HCT116 (cell line): ENCODE measurements around the gene TMEM238. TPM values are rescaled to one million over a fixed set of nuclear protein-coding genes. Genes with fewer than 3 reads are reported as not detected.
A peak's percentile ranks its signal among the peaks of the same experiment; 100 is the strongest.

ENCODE experiments used
- ATAC-seq: fragments of 200-7000 bp; cut with Tn5 transposase; 2 replicates; pipeline ENCODE4 v1.9.1; 2020; ENCODE audit warnings: mild to moderate bottlenecking, moderate library complexity
- BruUV-seq: library from RNA; stranded (reverse); fragments of 400-500 nt; replicated peaks from 2 replicates; lab custom pipeline; 2021; lab: Mats Ljungman, UMichigan
- CTCF ChIA-PET: fragments of 300-600 bp; sonication (Branson Sonifier 250); formaldehyde crosslinking; loops from one replicate; lab custom pipeline; 2021; ENCODE audit warnings: antibody characterized with exemption; lab: Charles Lee
- POLR2A ChIA-PET: fragments of 300-600, 350-600 bp; sonication (Branson Sonifier 250); formaldehyde crosslinking; loops from one replicate; lab custom pipeline; 2021; ENCODE audit warnings: antibody characterized with exemption; lab: Charles Lee
- RAD21 ChIA-PET, 2 experiments: fragments of 300-600 bp; sonication (Branson Sonifier 250); formaldehyde crosslinking; loops; one replicate each; lab custom pipeline; 2023; ENCODE audit warnings: low total read pairs in 2 of 2; ENCODE audit not compliant: uncharacterized antibody in 2 of 2, unreplicated experiment in 2 of 2, low non-redundant PET in 1 of 2; lab: Charles Lee
- DNase-seq: peaks from one replicate; pipeline ENCODE4 v3.0.0-alpha.2; 2010; ENCODE audit warnings: low read depth, low spot score
- H2AFZ ChIP-seq: fragments of 200-600 bp; shearing (Covaris generic), sonication (generic); 2 replicates; pipeline ENCODE4 v1.6.1; 2017; ENCODE audit warnings: low read depth, mixed run types, mixed read lengths, antibody characterized with exemption, low read length; ENCODE audit not compliant: poor library complexity, severe bottlenecking
- H3K27ac ChIP-seq: 2 replicates; pipeline ENCODE4 v1.5.1; 2012; ENCODE audit warnings: low read depth, low read length
- H3K27me3 ChIP-seq: fragments of 200-600 bp; sonication (generic); 2 replicates; pipeline ENCODE4 v1.6.1; 2016; ENCODE audit warnings: mixed run types, low read length, mixed read lengths; ENCODE audit not compliant: insufficient read depth
- H3K36me3 ChIP-seq, 2 experiments: fragments of 200-500 bp in 1 of 2; fragments of 200-600 bp in 1 of 2; sonication (Bioruptor generic) in 1 of 2; sonication (generic) in 1 of 2; 2 replicates each; pipeline versions ENCODE4 v1.5.1 to v1.6.1; 2014 to 2016; ENCODE audit warnings: low read length in 2 of 2, inconsistent platforms in 1 of 2, mixed read lengths in 1 of 2, mixed run types in 1 of 2; ENCODE audit not compliant: insufficient read depth in 2 of 2, control insufficient read depth in 1 of 2
- H3K4me1 ChIP-seq, 2 experiments: fragments of 200-600 bp in 1 of 2; sonication (generic) in 1 of 2; 2 replicates each; pipeline versions ENCODE4 v1.5.1 to v1.6.1; 2012 to 2017; ENCODE audit warnings: low read length in 2 of 2, inconsistent platforms in 1 of 2, mild to moderate bottlenecking in 1 of 2, mixed read lengths in 1 of 2, mixed run types in 1 of 2, moderate library complexity in 1 of 2; ENCODE audit not compliant: insufficient read depth in 2 of 2, control insufficient read depth in 1 of 2
- H3K4me2 ChIP-seq: fragments of 200-600 bp; sonication (generic); 2 replicates; pipeline ENCODE4 v1.6.1; 2017; ENCODE audit warnings: mixed run types, low read length, mixed read lengths
- H3K4me3 ChIP-seq, 2 experiments: fragments of 200-600 bp in 1 of 2; sonication (generic) in 1 of 2; replicated peaks in 1 of 2; 2 replicates each; pipeline ENCODE4 v1.5.1; 2011 to 2016; ENCODE audit warnings: low read length in 2 of 2, control low read depth in 1 of 2, low read depth in 1 of 2, mild to moderate bottlenecking in 1 of 2, mixed read lengths in 1 of 2, mixed run types in 1 of 2
- H3K79me2 ChIP-seq: fragments of 200-600 bp; sonication (generic); 2 replicates; pipeline ENCODE4 v1.6.1; 2017; ENCODE audit warnings: mild to moderate bottlenecking, mixed run types, low read length, moderate library complexity, mixed read lengths; ENCODE audit not compliant: insufficient read depth
- H3K9ac ChIP-seq: fragments of 200-600 bp; sonication (generic); 2 replicates; pipeline ENCODE4 v1.6.1; 2016; ENCODE audit warnings: low read length, mixed read lengths
- H3K9me2 ChIP-seq: fragments of 200-600 bp; sonication (generic), shearing (Covaris generic); 2 replicates; pipeline ENCODE4 v1.6.1; 2017; ENCODE audit warnings: mixed run types, mild to moderate bottlenecking, moderate library complexity; ENCODE audit not compliant: insufficient read depth
- H3K9me3 ChIP-seq, 2 experiments: fragments of 200-500 bp in 1 of 2; fragments of 200-600 bp in 1 of 2; sonication (Bioruptor generic) in 1 of 2; sonication (generic) in 1 of 2; 2 replicates each; pipeline ENCODE4 v1.6.1; 2014 to 2017; ENCODE audit warnings: low read length in 2 of 2, mixed read lengths in 2 of 2, inconsistent platforms in 1 of 2, low read depth in 1 of 2, mild to moderate bottlenecking in 1 of 2, mixed run types in 1 of 2, moderate library complexity in 1 of 2; ENCODE audit not compliant: control insufficient read depth in 1 of 2, insufficient read depth in 1 of 2
- H4K20me1 ChIP-seq: fragments of 200-600 bp; sonication (generic), shearing (Covaris generic); 2 replicates; pipeline ENCODE4 v1.6.1; 2017; ENCODE audit warnings: mixed run types, mild to moderate bottlenecking, moderate library complexity; ENCODE audit not compliant: insufficient read depth
- ATF3 ChIP-seq: IDR thresholded peaks from 2 replicates; pipeline ENCODE4 v1.6.1; 2012
- CBX3 ChIP-seq: IDR thresholded peaks from 2 replicates; pipeline ENCODE4 v1.6.1; 2012; ENCODE audit warnings: low read depth
- ELF1 ChIP-seq: IDR thresholded peaks from 2 replicates; pipeline ENCODE4 v1.6.1; 2012; ENCODE audit warnings: low read depth, borderline replicate concordance
- FOSL1 ChIP-seq: IDR thresholded peaks from 2 replicates; pipeline ENCODE4 v1.6.1; 2012; ENCODE audit warnings: low read depth
- POLR2AphosphoS5 ChIP-seq: IDR thresholded peaks from 2 replicates; pipeline ENCODE4 v1.6.1; 2011; ENCODE audit warnings: mild to moderate bottlenecking, low read depth, low read length, moderate library complexity
- REST ChIP-seq: IDR thresholded peaks from 2 replicates; pipeline ENCODE4 v1.6.1; 2012; ENCODE audit warnings: low read depth
- TCF7L2 ChIP-seq: IDR thresholded peaks from 2 replicates; pipeline ENCODE4 v1.7.0; 2011; ENCODE audit warnings: borderline replicate concordance, inconsistent platforms; ENCODE audit not compliant: insufficient read depth, insufficient read length; ENCODE audit errors: extremely low read depth
- YY1 ChIP-seq: IDR thresholded peaks from 2 replicates; pipeline ENCODE4 v1.6.1; 2011; ENCODE audit warnings: low read length, low read depth, moderate library complexity, mild to moderate bottlenecking; ENCODE audit not compliant: insufficient replicate concordance; ENCODE audit errors: extremely low read depth
- ZBTB33 ChIP-seq: IDR thresholded peaks from 2 replicates; pipeline ENCODE4 v1.6.1; 2011; ENCODE audit warnings: mild to moderate bottlenecking, low read length, moderate library complexity; ENCODE audit not compliant: insufficient replicate concordance; ENCODE audit errors: extremely low read depth
- ZNF274 ChIP-seq: fragments of 200-500 bp; sonication (Bioruptor generic); IDR thresholded peaks from 2 replicates; pipeline ENCODE4 v1.6.1; 2014; ENCODE audit warnings: mild to moderate bottlenecking, low read depth, low read length, inconsistent platforms
- intact Hi-C: fragments of 100-400 bp; cut with micrococcal nuclease; formaldehyde crosslinking; loops from 2 replicates; pipeline ENCODE4 v1.10.0; 2022
- total RNA-seq: library from RNA; stranded (reverse); gene quantifications from one replicate; pipeline ENCODE4 v1.2.1, GENCODE V29; 2021; ENCODE audit not compliant: unreplicated experiment

The TMEM238 gene
- total RNA-seq, 1 experiment from 2014 or later = 21.0 TPM

GRCh38 chr19:55386493-55386971, 2.4 kb upstream of the TMEM238 start:
- Histone ChIP-seq H3K9ac (peak overlapping the region; percentile 94), H3K36me3 (peaks cover 18 to 43% of the 10 kb centered on the region in 2 experiments), H3K27me3 (no peaks in the 10 kb centered on the region), H3K4me1 (peaks cover 6 to 65% of the 10 kb centered on the region in 2 experiments; a peak in 3 of 4 replicates), H4K20me1 (peaks cover 48% of the 10 kb centered on the region; the same call in 1 of the 2 replicates), H3K9me2 (no peaks in the 10 kb centered on the region), H3K79me2 (peaks cover 64% of the 10 kb centered on the region), H2AFZ (no peak overlapping the region), H3K9me3 (no peaks in the 10 kb centered on the region), H3K27ac (peak overlapping the region; percentile 99), H3K4me3 (peak overlapping the region; percentile 99 to 100), H3K4me2 (peak overlapping the region; percentile 99)
- ATAC-seq (no peak), DNase-seq (no peak)
- ChIA-PET CTCF (no interaction called here), RAD21 (no interaction called here), POLR2A (no interaction called here)
- intact Hi-C loops = no loop called here
- TSS peak; percentile 71 for BruUV-seq
- TF ChIP-seq FOSL1 = no peak
- TF ChIP-seq YY1 = no peak
- no peak for TF ChIP-seq ATF3
- no peak for TF ChIP-seq TCF7L2
- TF ChIP-seq POLR2AphosphoS5 = no peak
- TF ChIP-seq ELF1 = no peak
- TF ChIP-seq ZNF274 = no peak
- TF ChIP-seq REST = no peak
- no peak for TF ChIP-seq ZBTB33
- TF ChIP-seq CBX3 = no peak
